ENCODE data around the gene JUN.

- TF ChIP-seq, protein P1, sequence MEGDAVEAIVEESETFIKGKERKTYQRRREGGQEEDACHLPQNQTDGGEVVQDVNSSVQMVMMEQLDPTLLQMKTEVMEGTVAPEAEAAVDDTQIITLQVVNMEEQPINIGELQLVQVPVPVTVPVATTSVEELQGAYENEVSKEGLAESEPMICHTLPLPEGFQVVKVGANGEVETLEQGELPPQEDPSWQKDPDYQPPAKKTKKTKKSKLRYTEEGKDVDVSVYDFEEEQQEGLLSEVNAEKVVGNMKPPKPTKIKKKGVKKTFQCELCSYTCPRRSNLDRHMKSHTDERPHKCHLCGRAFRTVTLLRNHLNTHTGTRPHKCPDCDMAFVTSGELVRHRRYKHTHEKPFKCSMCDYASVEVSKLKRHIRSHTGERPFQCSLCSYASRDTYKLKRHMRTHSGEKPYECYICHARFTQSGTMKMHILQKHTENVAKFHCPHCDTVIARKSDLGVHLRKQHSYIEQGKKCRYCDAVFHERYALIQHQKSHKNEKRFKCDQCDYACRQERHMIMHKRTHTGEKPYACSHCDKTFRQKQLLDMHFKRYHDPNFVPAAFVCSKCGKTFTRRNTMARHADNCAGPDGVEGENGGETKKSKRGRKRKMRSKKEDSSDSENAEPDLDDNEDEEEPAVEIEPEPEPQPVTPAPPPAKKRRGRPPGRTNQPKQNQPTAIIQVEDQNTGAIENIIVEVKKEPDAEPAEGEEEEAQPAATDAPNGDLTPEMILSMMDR (IDR thresholded peaks at IDR 0.05): no peak
- TF ChIP-seq CBFB (CRISPR knock-in tag; IDR thresholded peaks at IDR 0.05; ENCODE audit: low read depth) (no peak), MAX (CRISPR knock-in tag; IDR thresholded peaks at IDR 0.05) (no peak), HMGXB4 (CRISPR knock-in tag; IDR thresholded peaks at IDR 0.05) (no peak), NR1H2 (CRISPR knock-in tag; IDR thresholded peaks at IDR 0.05) (no peak), TEAD4 (CRISPR knock-in tag; IDR thresholded peaks at IDR 0.05) (no peak)
- TF ChIP-seq, protein P2, sequence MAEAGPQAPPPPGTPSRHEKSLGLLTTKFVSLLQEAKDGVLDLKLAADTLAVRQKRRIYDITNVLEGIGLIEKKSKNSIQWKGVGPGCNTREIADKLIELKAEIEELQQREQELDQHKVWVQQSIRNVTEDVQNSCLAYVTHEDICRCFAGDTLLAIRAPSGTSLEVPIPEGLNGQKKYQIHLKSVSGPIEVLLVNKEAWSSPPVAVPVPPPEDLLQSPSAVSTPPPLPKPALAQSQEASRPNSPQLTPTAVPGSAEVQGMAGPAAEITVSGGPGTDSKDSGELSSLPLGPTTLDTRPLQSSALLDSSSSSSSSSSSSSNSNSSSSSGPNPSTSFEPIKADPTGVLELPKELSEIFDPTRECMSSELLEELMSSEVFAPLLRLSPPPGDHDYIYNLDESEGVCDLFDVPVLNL (CRISPR knock-in tag; IDR thresholded peaks at IDR 0.05; ENCODE audit: borderline replicate concordance, low read depth): no peak
Observed at GRCh38 chr1:58738876-58739275, 45.0 kb downstream of the JUN start.
